ENCODE data around the gene ITPR2.
"Not testable (repeated sequence)": the region's sequence is repeated elsewhere in the genome, so short reads cannot be mapped to it uniquely, and the experiment has no call there.

Gene ITPR2

GRCh38 chr12:26848156-26848825 is 15.3 kb upstream of the ITPR2 start:
- DNase-seq = no peak

GRCh38 chr12:26847431-26847830 is 14.4 kb upstream of the ITPR2 start:
- no peak for DNase-seq

GRCh38 chr12:26846416-26846815 is 13.4 kb upstream of the ITPR2 start:
- no peak for DNase-seq

DNA sequence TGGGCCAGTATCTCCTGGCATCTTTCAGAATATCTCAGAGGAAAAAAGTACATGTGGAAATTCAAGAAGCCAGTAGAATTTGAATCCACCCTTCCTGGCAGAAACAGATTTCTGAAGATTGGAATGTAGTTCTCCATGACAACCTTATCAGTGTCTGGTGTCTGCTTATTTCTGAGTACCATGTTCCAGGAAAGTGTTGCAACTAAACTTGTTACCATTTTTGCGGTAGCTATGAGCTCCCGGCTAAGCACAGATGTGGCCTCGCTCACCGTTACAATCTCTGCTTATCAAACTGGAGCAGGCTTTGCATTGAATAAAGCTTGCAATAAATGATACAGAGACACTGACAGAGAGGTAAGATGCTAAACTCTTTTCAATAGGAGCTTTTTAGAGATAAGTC is 13.0 kb upstream of the ITPR2 start:
- DNase-seq = no peak

DNA sequence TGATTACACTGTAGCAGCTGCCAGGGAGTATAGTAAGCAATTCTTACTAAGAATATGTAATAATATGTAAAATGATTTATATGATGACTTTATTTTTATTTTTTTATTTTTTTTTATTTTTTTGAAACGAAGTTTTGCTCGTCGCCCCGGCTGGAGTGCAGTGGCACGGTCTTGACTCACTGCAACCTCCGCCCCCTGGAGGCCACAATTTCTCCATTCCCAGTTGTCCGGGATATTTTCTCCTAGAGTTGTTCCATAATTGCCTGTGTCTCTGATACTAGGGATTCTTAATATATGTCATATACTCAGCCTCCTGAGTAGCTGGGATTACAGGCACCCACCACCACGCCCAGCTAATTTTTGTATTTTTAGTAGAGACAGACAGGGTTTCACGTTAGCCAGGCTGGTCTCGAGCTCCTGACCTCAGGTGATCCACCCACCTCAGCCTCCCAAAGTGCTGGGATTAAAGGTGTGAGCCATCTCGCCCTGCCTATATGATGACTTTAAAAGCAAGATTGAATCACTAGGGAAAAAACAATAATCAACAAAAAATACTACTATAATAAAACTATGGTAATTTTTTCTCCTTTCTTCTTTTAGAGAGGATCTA is 12.2 kb upstream of the ITPR2 start:
- peak; percentile 8 to 23 for DNase-seq

GRCh38 chr12:26843311-26843710 is 10.3 kb upstream of the ITPR2 start:
- no peak for DNase-seq

GRCh38 chr12:26841085-26841484 is 8.1 kb upstream of the ITPR2 start:
- DNase-seq = no peak

GRCh38 chr12:26839512-26839911 is 6.5 kb upstream of the ITPR2 start:
- no peak for DNase-seq

GRCh38 chr12:26838888-26839416 is 6.0 kb upstream of the ITPR2 start:
- DNase-seq = no peak

- no peak for DNase-seq
These were observed 3.2 kb upstream of the ITPR2 start for GRCh38 chr12:26836201-26836600.

DNA sequence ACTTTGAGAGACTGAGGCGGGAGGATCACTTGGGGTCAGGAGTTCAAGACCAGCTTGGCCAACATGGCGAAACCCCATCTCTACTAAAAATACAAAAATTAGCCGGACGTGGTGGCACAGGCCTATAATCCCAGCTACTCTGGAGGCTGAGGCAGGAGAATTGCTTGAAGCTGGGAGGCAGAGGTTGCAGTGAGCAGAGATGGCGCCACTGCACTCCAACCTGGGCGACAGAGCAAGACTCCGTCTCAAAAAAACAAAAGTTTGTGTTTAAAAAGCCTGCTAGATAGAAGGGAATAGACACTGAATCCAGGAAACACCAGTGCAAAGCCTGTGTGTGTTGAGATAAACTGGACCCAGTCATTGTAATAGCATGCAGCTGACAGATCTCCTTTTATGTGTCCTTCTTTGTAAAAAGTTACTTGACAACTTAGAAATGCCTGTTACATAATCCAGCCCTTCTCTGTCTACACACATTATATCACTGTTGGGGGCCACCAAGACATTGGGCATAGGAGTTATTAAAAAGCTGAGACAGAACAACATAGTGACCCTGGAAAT is 1.6 kb upstream of the ITPR2 start:
- DNase-seq = not testable (repeated sequence)

DNA sequence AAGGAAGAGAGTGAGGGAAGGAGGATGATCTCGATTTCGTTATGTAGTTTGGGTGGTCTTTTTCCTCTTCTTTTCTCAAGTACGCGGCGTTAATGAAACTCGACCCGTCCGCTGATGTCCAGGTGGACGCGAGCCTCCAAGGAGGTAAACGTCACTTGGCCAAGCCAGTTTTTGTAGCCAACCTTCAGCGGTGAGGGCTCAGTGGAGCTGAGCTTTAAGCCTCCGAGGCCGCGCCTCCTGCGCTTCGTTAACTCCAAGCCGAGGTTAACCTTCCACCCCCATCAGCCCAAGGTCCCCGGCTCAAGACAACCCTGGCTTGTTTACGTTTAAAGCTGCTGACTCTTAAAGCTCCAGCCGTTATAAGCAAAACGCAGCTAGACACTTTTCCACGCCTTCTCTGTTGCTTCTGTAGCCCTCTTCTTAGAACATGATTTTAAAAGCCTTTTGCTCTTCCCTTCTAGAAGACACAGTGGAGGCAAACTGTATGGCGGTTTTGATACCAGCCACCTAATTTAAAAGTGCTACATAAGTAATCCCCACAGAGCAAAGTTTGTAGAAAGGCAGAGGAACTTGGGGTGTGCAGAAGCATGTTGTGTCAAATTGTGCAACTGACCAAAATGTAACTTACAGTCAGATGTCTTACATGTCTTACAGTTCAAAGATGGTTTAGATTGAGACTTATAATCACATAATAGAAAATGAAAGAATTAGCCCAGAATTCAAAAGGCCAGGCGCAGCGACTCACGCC is 923 bp upstream of the ITPR2 start:
- DNase-seq = peak; percentile 19 to 26

- peak; percentile 51 for DNase-seq
These were observed 808 bp downstream of the ITPR2 start for GRCh38 chr12:26831951-26832821.

GRCh38 chr12:26830783-26831551 is 2.0 kb downstream of the ITPR2 start:
- DNase-seq = no peak

- no peak for DNase-seq
These were observed 2.6 kb downstream of the ITPR2 start for GRCh38 chr12:26830363-26830762.

DNA sequence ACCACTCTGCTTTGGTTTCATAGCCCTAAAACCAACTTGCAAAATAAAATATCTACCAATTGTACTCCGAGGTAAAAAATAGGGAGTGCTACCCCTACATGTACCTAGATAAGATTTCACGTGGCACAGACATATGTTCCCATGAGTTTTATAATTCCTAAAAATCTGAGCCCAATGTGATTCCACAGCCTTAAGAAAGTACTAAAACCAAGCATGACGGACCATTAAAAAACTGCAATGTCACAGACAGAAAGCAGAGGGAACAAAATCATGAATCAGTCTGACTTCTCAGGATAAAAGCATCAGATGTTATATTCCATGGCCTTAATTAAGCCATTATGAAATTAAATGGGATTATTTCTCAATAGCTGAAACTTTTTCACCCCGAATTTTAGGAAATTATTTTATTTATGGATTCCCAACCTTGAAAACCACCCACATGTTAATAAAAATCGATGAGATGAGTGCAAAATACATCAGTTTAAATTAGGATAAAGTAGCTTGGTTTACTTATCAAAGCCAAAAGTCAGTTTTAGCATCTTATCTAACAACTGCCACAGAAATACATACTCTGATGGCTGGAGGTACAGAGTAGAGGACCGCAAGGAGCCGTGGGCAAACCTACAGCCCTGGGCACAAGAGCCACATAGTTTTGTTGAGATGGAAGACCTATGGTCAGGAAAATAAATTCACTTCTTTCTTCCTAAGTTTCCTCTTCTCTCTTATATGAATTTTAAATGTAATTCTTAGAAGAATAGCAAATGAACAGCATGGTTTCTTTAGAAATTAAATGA is 4.5 kb downstream of the ITPR2 start:
- DNase-seq = no peak

DNA sequence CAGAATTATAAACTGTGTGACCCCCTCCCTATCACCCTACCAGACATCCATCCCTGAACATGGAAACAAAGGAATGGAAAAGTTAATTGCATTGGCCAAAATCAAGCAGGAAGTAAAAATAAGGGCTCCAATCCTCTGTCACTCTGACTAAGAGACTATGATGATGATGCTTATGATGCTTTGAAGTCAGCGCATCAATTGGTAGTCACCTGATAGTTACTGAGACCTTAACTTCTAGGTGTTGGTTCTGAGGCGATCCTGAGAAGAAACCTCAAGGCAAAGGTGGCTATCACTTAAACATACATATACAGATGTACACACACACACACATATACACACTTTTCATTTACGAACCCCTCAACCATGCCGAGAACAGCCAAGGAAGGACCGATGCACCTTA is 6.6 kb downstream of the ITPR2 start:
- no peak for DNase-seq

- DNase-seq = no peak
These were observed 7.5 kb downstream of the ITPR2 start for GRCh38 chr12:26825459-26826016.

GRCh38 chr12:26823390-26823789 is 9.6 kb downstream of the ITPR2 start:
- DNase-seq = no peak

- no peak for DNase-seq
These were observed 11.0 kb downstream of the ITPR2 start for GRCh38 chr12:26822026-26822425.
